Nephron progenitor cell (in vitro differentiated cells): ENCODE data around the gene TNS4.

ENCODE experiments used
- DNase-seq: peaks from one replicate; pipeline ENCODE4 v3.0.0; 2021
- H3K27ac Mint-ChIP-seq: 2 replicates; pipeline ENCODE4 v1.8.0; 2021; ENCODE audit warnings: mild to moderate bottlenecking, moderate library complexity, mixed read lengths
- H3K27me3 Mint-ChIP-seq: 2 replicates; pipeline ENCODE4 v1.8.0; 2021; ENCODE audit warnings: mild to moderate bottlenecking, low read depth, mixed read lengths; ENCODE audit not compliant: poor library complexity
- H3K36me3 Mint-ChIP-seq: 2 replicates; pipeline ENCODE4 v1.8.0; 2021; ENCODE audit warnings: low read depth, mixed read lengths
- H3K4me1 Mint-ChIP-seq: 2 replicates; pipeline ENCODE4 v1.8.0; 2021; ENCODE audit warnings: mixed read lengths
- H3K4me3 Mint-ChIP-seq: 2 replicates; pipeline ENCODE4 v1.8.0; 2021; ENCODE audit warnings: mild to moderate bottlenecking, moderate library complexity, mixed read lengths
- H3K9me3 Mint-ChIP-seq: 2 replicates; pipeline ENCODE4 v1.8.0; 2021; ENCODE audit warnings: mild to moderate bottlenecking, moderate library complexity, mixed read lengths
- CTCF ChIP-seq: fragments of 200-600 bp; sonication (generic); IDR thresholded peaks from 2 replicates; pipeline ENCODE4 v1.5.0; 2021; ENCODE audit warnings: antibody characterized with exemption

The TNS4 gene

GRCh38 chr17:40479754-40480480, 21.5 kb downstream of the TNS4 start:
- TF ChIP-seq CTCF: no peak
- H3K4me3 Mint-ChIP-seq: no peak overlapping the region
- H3K9me3 Mint-ChIP-seq: no peaks in the 10 kb centered on the region
- peaks cover 54% of the 10 kb centered on the region for H3K4me1 Mint-ChIP-seq
- no peak overlapping the region for H3K27ac Mint-ChIP-seq
- H3K27me3 Mint-ChIP-seq: peaks cover 3% of the 10 kb centered on the region
- no peaks in the 10 kb centered on the region for H3K36me3 Mint-ChIP-seq
- no peak for DNase-seq

GRCh38 chr17:40478486-40478885, 22.9 kb downstream of the TNS4 start:
- DNase-seq: no peak
- peaks cover 3% of the 10 kb centered on the region for H3K27me3 Mint-ChIP-seq
- H3K4me1 Mint-ChIP-seq: peaks cover 54% of the 10 kb centered on the region
- peaks cover under 1% of the 10 kb centered on the region for H3K9me3 Mint-ChIP-seq
- no peak for TF ChIP-seq CTCF
- no peaks in the 10 kb centered on the region for H3K36me3 Mint-ChIP-seq
- H3K4me3 Mint-ChIP-seq: no peak overlapping the region
- H3K27ac Mint-ChIP-seq: no peak overlapping the region

DNA sequence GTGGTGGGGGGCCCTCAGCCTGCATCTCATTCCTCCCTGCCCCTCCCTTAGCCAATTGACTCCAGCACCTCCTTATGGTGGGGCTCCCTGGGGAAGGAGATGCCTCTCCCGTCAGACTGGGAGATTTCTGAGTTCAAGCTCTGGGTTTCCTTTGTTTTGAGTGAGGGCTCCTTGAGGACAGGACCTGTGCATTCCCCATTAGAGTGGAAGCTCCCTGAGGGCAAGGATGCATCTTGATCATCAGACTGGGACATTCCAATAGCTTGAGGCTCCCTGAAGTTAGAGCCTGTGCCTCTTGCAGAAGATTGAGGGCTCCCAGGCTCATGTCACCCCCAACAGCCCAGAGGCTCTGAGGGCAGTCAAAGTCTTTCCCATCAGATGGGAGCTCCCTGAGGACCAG, 23.6 kb downstream of the TNS4 start:
- Mint-ChIP-seq H3K36me3 (peaks cover 7% of the 10 kb centered on the region), H3K27me3 (peaks cover 3% of the 10 kb centered on the region), H3K4me1 (peaks cover 58% of the 10 kb centered on the region), H3K9me3 (peaks cover 7% of the 10 kb centered on the region), H3K4me3 (no peak overlapping the region), H3K27ac (no peak overlapping the region)
- DNase-seq: no peak
- TF ChIP-seq CTCF: no peak

DNA sequence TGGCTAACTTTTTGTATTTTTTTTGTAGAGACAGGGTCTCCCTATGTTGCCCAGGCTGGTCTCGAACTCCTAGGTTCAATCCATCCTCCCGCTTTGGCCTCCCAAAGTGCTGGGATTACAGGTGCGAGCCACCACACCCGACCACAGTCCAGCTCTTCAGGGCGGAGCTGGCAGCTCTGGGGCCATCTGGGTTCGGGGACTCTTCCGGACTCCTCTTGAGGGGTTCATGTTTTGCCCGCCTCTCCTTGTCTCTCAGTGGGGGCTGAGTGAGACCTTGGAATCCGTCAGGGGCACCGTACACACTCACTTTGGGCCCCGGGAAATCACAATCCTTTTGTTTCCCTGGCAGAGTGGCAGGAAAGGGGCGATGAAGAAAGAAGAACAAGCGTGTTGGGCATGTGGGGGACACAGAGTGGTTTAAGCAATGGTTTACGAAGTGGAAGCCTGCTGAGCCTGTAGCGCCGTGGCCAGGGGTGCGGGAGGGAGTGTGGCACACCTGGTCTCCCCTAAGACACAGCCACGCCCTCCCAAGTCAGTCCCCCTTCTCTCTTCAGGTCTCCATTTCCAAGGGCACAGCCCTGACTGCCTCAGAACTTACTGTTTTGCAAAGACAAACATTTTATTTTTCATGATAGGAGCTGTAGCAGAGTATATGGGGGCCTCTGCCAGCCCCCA, 26.1 kb downstream of the TNS4 start:
- Mint-ChIP-seq H3K27me3 (peaks cover 3% of the 10 kb centered on the region), H3K9me3 (peaks cover 23% of the 10 kb centered on the region), H3K4me3 (no peak overlapping the region), H3K4me1 (peaks cover 54% of the 10 kb centered on the region), H3K27ac (no peak overlapping the region), H3K36me3 (peaks cover 19% of the 10 kb centered on the region)
- no peak for TF ChIP-seq CTCF
- no peak for DNase-seq

GRCh38 chr17:40474419-40475002, 26.9 kb downstream of the TNS4 start:
- peaks cover 19% of the 10 kb centered on the region for H3K36me3 Mint-ChIP-seq
- peaks cover 3% of the 10 kb centered on the region for H3K27me3 Mint-ChIP-seq
- TF ChIP-seq CTCF: no peak
- H3K27ac Mint-ChIP-seq: peak overlapping the region; percentile 79
- peak; percentile 30 for DNase-seq
- peaks cover 50% of the 10 kb centered on the region for H3K4me1 Mint-ChIP-seq
- H3K9me3 Mint-ChIP-seq: peaks cover 23% of the 10 kb centered on the region
- H3K4me3 Mint-ChIP-seq: no peak overlapping the region
